Measurements from ENCODE around the gene IGSF3. TPM values are rescaled to one million over a fixed set of nuclear protein-coding genes. Genes with fewer than 3 reads are reported as not detected.

IGSF3 gene
- total and polyA plus RNA-seq, 10 of the 15 experiments (the other 5 are each of a cell fraction or from before 2014, with no cell fraction given) = 1.4 to 18.0 (median 9.6) TPM

DNA sequence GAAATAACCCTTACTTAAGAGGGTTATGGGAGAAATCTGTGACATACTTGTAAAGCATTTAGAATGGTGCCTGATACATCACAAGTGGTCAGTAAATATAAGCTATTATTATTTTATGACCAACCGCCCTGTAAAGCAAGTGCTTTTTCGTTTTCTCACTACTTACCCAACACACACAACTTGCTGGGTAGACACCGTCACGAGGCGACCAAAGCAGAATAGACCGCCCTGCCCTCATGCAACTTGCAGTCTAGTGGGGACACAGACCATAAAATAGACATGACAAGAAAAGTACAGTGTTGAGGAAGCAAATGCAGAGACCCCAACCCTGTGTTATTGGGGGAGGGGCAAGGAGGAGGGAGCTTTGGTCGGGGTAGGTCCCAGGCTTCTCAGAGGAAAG, 744 bp upstream of the IGSF3 start:
- Histone ChIP-seq H3K4me2 (ENCODE audit: control insufficient read depth, insufficient read depth) (no peak overlapping the region), H3K4me3 (no peak overlapping the region), H3K27me3 (replicated peaks in 1 of 2; ENCODE audit: control insufficient read depth in 2 of 2, insufficient read depth in 2 of 2, low read length in 1 of 2) (peaks cover 0 to 12% of the 10 kb centered on the region in 2 experiments; a peak in 2 of 4 replicates), H3K4me1 (ENCODE audit: control insufficient read depth, insufficient read depth, low read length) (no peaks in the 10 kb centered on the region), H3K9ac (ENCODE audit: control insufficient read depth, insufficient read depth, low read length) (no peak overlapping the region), H3K27ac (ENCODE audit: control insufficient read depth, insufficient read depth) (no peak overlapping the region), H2AFZ (ENCODE audit: control insufficient read depth, low read depth, low read length) (no peak overlapping the region), H3K9me3 (replicated peaks; ENCODE audit: control insufficient read depth, insufficient read depth, low read length) (no peaks in the 10 kb centered on the region), H3K79me2 (ENCODE audit: control insufficient read depth, insufficient read depth, low read length) (no peaks in the 10 kb centered on the region), H3K36me3 (ENCODE audit: control insufficient read depth in 2 of 2, insufficient read depth in 2 of 2, low read length in 1 of 2) (no peaks in the 10 kb centered on the region), H4K20me1 (ENCODE audit: control insufficient read depth, insufficient read depth) (no peaks in the 10 kb centered on the region)
- POLR2A ChIA-PET = interaction anchor here (1.3 to 1.4 kb wide), 2 partner anchors 9 to 36 kb away, joined by 3 to 4 read pairs; no protein-coding TSS in a partner anchor
- RAD21 ChIA-PET (ENCODE audit: unreplicated experiment) = interaction anchor here (1.3 to 8.0 kb wide), 2 partner anchors 40 to 95 kb away, joined by 4 to 100 read pairs; partner anchors contain the start of gene CD58
- intact Hi-C loops (cut with micrococcal nuclease; ENCODE audit: unreplicated experiment) = no loop called here
- SMC1A ChIA-PET (ENCODE audit: uncharacterized antibody, unreplicated experiment) = interaction anchor here (0.8 to 1.5 kb wide), 4 partner anchors 8 to 244 kb away, joined by 3 to 4 read pairs (median 3); no protein-coding TSS in a partner anchor
- no peak for ATAC-seq
- no peak for TF ChIP-seq RB1 (IDR thresholded peaks at IDR 0.05; ENCODE audit: borderline replicate concordance)
- no peak for TF ChIP-seq NRF1 (conservative IDR thresholded peaks at IDR 0.05; ENCODE audit: low read depth, low read length)
- TF ChIP-seq NFYA (IDR thresholded peaks at IDR 0.05; ENCODE audit: borderline replicate concordance, low read depth, low read length) = no peak
- no peak for TF ChIP-seq HCFC1 (IDR thresholded peaks at IDR 0.05; ENCODE audit: low read length)
- in situ Hi-C loops (cut with MboI) = no loop called here
- 83% methylated on average over 7 of the region's 7 CpGs for WGBS (ENCODE audit: insufficient coverage, insufficient replicate concordance, low lambda C conversion rate, missing lambda C conversion rate)
- no peak for FAIRE-seq
- no TSS peak for BruUV-seq (replicated peaks)
- CTCF ChIA-PET = interaction anchor here (0.7 to 2.5 kb wide), 8 partner anchors 9 to 529 kb away, joined by 3 to 10 read pairs (median 4); no protein-coding TSS in a partner anchor
- DNase-seq (ENCODE audit: low read depth, low spot score) = no peak

DNA sequence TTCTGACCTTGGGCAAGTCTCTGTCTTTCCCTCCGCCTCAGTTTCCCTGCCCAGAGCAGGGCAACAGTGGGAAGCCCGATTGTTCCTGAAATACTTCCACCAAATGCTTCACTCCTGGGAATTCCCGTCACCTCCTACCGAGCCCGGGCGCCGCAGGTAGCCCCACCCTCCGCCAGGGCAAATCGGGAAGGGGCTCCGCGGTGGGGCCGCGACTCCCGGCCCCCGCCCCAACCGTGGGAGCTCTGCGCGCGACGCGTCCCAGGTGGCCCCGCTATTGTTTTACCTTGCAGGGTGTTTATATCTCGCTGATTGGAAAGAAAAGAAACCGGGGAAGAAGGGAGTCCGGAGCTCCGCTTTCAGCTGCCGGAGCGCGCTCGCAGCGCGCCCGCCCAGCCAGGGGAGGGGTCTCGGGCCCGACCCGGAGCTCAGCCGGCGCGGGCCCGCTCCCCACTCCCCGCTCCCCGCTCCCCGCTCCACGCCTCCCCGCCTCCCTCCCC, 407 bp downstream of the IGSF3 start:
- no peak overlapping the region for H3K9ac ChIP-seq (ENCODE audit: control insufficient read depth, insufficient read depth, low read length)
- no peak for FAIRE-seq
- H3K27me3 ChIP-seq (replicated peaks in 1 of 2; ENCODE audit: control insufficient read depth in 2 of 2, insufficient read depth in 2 of 2, low read length in 1 of 2) = peaks cover 0 to 12% of the 10 kb centered on the region in 2 experiments; a peak in 2 of 4 replicates
- H3K9me3 ChIP-seq (replicated peaks; ENCODE audit: control insufficient read depth, insufficient read depth, low read length) = no peaks in the 10 kb centered on the region
- H2AFZ ChIP-seq (ENCODE audit: control insufficient read depth, low read depth, low read length) = peak overlapping the region; percentile 38; the same call in 1 of the 2 replicates
- ChIA-PET SMC1A (ENCODE audit: uncharacterized antibody, unreplicated experiment) (interaction anchor here (0.9 to 1.7 kb wide), 4 partner anchors 9 to 245 kb away, joined by 3 read pairs; no protein-coding TSS in a partner anchor), RAD21 (ENCODE audit: unreplicated experiment) (interaction anchor here (0.8 to 8.0 kb wide), 9 partner anchors 10 to 218 kb away, joined by 3 to 100 read pairs (median 3); partner anchors contain the start of gene CD58), CTCF (interaction anchor here (0.7 to 2.5 kb wide), 8 partner anchors 10 to 528 kb away, joined by 3 to 11 read pairs (median 4); no protein-coding TSS in a partner anchor), POLR2A (interaction anchor here (0.7 to 1.4 kb wide), 4 partner anchors 10 to 45 kb away, joined by 3 to 4 read pairs (median 4); no protein-coding TSS in a partner anchor)
- ATAC-seq = no peak; the same call in 2 of the 3 replicates
- H3K4me3 ChIP-seq = peak overlapping the region; percentile 67
- H3K79me2 ChIP-seq (ENCODE audit: control insufficient read depth, insufficient read depth, low read length) = no peaks in the 10 kb centered on the region
- in situ Hi-C loops (cut with MboI) (no loop called here), intact Hi-C loops (cut with micrococcal nuclease; ENCODE audit: unreplicated experiment) (no loop called here)
- no peaks in the 10 kb centered on the region for H3K36me3 ChIP-seq (ENCODE audit: control insufficient read depth in 2 of 2, insufficient read depth in 2 of 2, low read length in 1 of 2)
- no peaks in the 10 kb centered on the region for H4K20me1 ChIP-seq (ENCODE audit: control insufficient read depth, insufficient read depth)
- BruUV-seq (replicated peaks) = no TSS peak
- peak overlapping the region; percentile 48 for H3K4me2 ChIP-seq (ENCODE audit: control insufficient read depth, insufficient read depth)
- whole genome bisulfite sequencing (ENCODE audit: insufficient coverage, insufficient replicate concordance, low lambda C conversion rate, missing lambda C conversion rate) = 14% methylated on average over 22 of the region's 45 CpGs
- no peak for DNase-seq (ENCODE audit: low read depth, low spot score)
- H3K4me1 ChIP-seq (ENCODE audit: control insufficient read depth, insufficient read depth, low read length) = no peaks in the 10 kb centered on the region
- no peak overlapping the region for H3K27ac ChIP-seq (ENCODE audit: control insufficient read depth, insufficient read depth)
- TF ChIP-seq, protein P1, sequence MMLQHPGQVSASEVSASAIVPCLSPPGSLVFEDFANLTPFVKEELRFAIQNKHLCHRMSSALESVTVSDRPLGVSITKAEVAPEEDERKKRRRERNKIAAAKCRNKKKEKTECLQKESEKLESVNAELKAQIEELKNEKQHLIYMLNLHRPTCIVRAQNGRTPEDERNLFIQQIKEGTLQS (IDR thresholded peaks at IDR 0.05; ENCODE audit: borderline replicate concordance, extremely low read depth, low read depth, low read length) = no peak
- TF ChIP-seq SMAD5 (IDR thresholded peaks at IDR 0.05; ENCODE audit: low read depth) = no peak
- peak; percentile 50; the same call in 1 of the 2 replicates for TF ChIP-seq IKZF1 (conservative IDR thresholded peaks at IDR 0.05)
- TF ChIP-seq GABPA (IDR thresholded peaks at IDR 0.05; ENCODE audit: low read depth) = no peak
- 0 out of 4 replicates have a peak, but pooled peaks of 1 of the 2 experiments have one; percentile 24 for TF ChIP-seq IKZF2 (IDR thresholded peaks at IDR 0.05)
- TF ChIP-seq STAT1 (conservative IDR thresholded peaks at IDR 0.05) = no peak
- TF ChIP-seq, protein P2, sequence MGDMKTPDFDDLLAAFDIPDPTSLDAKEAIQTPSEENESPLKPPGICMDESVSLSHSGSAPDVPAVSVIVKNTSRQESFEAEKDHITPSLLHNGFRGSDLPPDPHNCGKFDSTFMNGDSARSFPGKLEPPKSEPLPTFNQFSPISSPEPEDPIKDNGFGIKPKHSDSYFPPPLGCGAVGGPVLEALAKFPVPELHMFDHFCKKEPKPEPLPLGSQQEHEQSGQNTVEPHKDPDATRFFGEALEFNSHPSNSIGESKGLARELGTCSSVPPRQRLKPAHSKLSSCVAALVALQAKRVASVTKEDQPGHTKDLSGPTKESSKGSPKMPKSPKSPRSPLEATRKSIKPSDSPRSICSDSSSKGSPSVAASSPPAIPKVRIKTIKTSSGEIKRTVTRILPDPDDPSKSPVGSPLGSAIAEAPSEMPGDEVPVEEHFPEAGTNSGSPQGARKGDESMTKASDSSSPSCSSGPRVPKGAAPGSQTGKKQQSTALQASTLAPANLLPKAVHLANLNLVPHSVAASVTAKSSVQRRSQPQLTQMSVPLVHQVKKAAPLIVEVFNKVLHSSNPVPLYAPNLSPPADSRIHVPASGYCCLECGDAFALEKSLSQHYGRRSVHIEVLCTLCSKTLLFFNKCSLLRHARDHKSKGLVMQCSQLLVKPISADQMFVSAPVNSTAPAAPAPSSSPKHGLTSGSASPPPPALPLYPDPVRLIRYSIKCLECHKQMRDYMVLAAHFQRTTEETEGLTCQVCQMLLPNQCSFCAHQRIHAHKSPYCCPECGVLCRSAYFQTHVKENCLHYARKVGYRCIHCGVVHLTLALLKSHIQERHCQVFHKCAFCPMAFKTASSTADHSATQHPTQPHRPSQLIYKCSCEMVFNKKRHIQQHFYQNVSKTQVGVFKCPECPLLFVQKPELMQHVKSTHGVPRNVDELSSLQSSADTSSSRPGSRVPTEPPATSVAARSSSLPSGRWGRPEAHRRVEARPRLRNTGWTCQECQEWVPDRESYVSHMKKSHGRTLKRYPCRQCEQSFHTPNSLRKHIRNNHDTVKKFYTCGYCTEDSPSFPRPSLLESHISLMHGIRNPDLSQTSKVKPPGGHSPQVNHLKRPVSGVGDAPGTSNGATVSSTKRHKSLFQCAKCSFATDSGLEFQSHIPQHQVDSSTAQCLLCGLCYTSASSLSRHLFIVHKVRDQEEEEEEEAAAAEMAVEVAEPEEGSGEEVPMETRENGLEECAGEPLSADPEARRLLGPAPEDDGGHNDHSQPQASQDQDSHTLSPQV (IDR thresholded peaks at IDR 0.05) = no peak
